K562 (cell line): Measurements from ENCODE around the gene KLHDC10. TPM values are rescaled to one million over a fixed set of nuclear protein-coding genes. Genes with fewer than 3 reads are reported as not detected.

Source experiments
- CC2D1A ChIP-seq: fragments of 450-650 bp; IDR thresholded peaks from 2 replicates; pipeline ENCODE4 v1.6.1; 2017; ENCODE audit warnings: mild to moderate bottlenecking
- ETS2 ChIP-seq: IDR thresholded peaks from 2 replicates; pipeline ENCODE4 v1.6.1; 2016; ENCODE audit warnings: borderline replicate concordance, missing genetic modification characterization, mild to moderate bottlenecking, moderate library complexity, missing compliant biosample characterization; ENCODE audit not compliant: poor library complexity, severe bottlenecking
- FOXK2 ChIP-seq, 2 experiments: fragments of 450-650 bp; IDR thresholded peaks in 1 of 2; conservative IDR thresholded peaks in 1 of 2; 2 replicates each; pipeline ENCODE4 v1.6.1; 2016; ENCODE audit warnings: low read depth in 2 of 2, mild to moderate bottlenecking in 1 of 2
- ID3 ChIP-seq, 2 experiments: fragments of 250-450 bp in 1 of 2; fragments of 450-650 bp in 1 of 2; sonication (Bioruptor Pico) in 1 of 2; IDR thresholded peaks; 2 replicates each; pipeline versions ENCODE4 v1.6.1 to v1.8.0; 2016 to 2021; ENCODE audit warnings: mild to moderate bottlenecking in 2 of 2, moderate library complexity in 2 of 2, missing compliant biosample characterization in 1 of 2, missing genetic modification characterization in 1 of 2
- IFI16 ChIP-seq: fragments of 250-450 bp; sonication (Bioruptor Pico); IDR thresholded peaks from 2 replicates; pipeline ENCODE4 v2.1.2; 2022; ENCODE audit warnings: mild to moderate bottlenecking, inconsistent platforms
- MAFG ChIP-seq: fragments of 450-650 bp; conservative IDR thresholded peaks from 2 replicates; pipeline ENCODE4 v1.6.1; 2016; ENCODE audit warnings: missing genetic modification characterization, missing compliant biosample characterization
- MLLT1 ChIP-seq, 2 experiments: fragments of 450-650 bp; IDR thresholded peaks; 2 replicates each; pipeline ENCODE4 v1.6.1; 2016
- OTX1 ChIP-seq: fragments of 450-650 bp; formaldehyde crosslinking; IDR thresholded peaks from 2 replicates; pipeline ENCODE4 v1.4.0; 2022; ENCODE audit warnings: mild to moderate bottlenecking
- POLR2AphosphoS2 ChIP-seq: IDR thresholded peaks from 2 replicates; pipeline ENCODE4 v1.6.1; 2012; ENCODE audit warnings: low read length, improper control_type of control experiment
- POLR3G ChIP-seq: IDR thresholded peaks from 2 replicates; pipeline ENCODE4 v1.6.1; 2011; ENCODE audit not compliant: insufficient read length, insufficient replicate concordance; ENCODE audit errors: extremely low read depth
- PPARD ChIP-seq: fragments of 250-450 bp; sonication (Bioruptor Pico); IDR thresholded peaks from 2 replicates; pipeline ENCODE4 v1.8.0; 2022; ENCODE audit warnings: inconsistent platforms, mild to moderate bottlenecking, moderate library complexity
- SIN3A ChIP-seq, 2 experiments: fragments of 150-350 bp in 1 of 2; IDR thresholded peaks; 2 replicates each; pipeline ENCODE4 v1.6.1; 2011 to 2016; ENCODE audit warnings: borderline replicate concordance in 2 of 2, low read depth in 2 of 2, low read length in 2 of 2, mild to moderate bottlenecking in 2 of 2, moderate library complexity in 2 of 2; ENCODE audit not compliant: control insufficient read depth in 1 of 2
- SIRT6 ChIP-seq: IDR thresholded peaks from one replicate; pipeline ENCODE4 v1.6.1; 2012; ENCODE audit warnings: low read depth, mild to moderate bottlenecking, control low read depth, inconsistent platforms, low read length, moderate library complexity
- SRSF9 ChIP-seq: fragments of 200-400 bp; formaldehyde crosslinking; IDR thresholded peaks from 2 replicates; pipeline ENCODE4 v1.6.1; 2017; ENCODE audit warnings: low read depth, low read length, borderline replicate concordance
- XRCC3 ChIP-seq: fragments of 450-650 bp; IDR thresholded peaks from 2 replicates; pipeline ENCODE4 v1.6.1; 2017; ENCODE audit warnings: mild to moderate bottlenecking, moderate library complexity
- ZBTB33 ChIP-seq: sonication (generic); formaldehyde crosslinking; IDR thresholded peaks from 2 replicates; pipeline ENCODE4 v1.8.1; 2023; ENCODE audit warnings: mild to moderate bottlenecking, missing genetic modification reagents
- ZNF354B ChIP-seq: fragments of 250-450 bp; sonication (Bioruptor Pico); IDR thresholded peaks from 2 replicates; pipeline ENCODE4 v1.4.0; 2020
- ZNF408 ChIP-seq: fragments of 250-450 bp; sonication (Bioruptor Pico); IDR thresholded peaks from 2 replicates; pipeline ENCODE4 v1.4.0; 2020; ENCODE audit warnings: low read depth, mild to moderate bottlenecking, moderate library complexity
- ZNF445 ChIP-seq: fragments of 250-450 bp; sonication (Bioruptor Pico); IDR thresholded peaks from 2 replicates; pipeline ENCODE4 v1.4.0; 2020; ENCODE audit warnings: low read depth, mild to moderate bottlenecking, moderate library complexity
- polyA plus RNA-seq, 8 experiments: library from polyadenylated mRNA; depleted of rRNA in 4 of 8; stranded (reverse) in 5 of 8; unstranded in 3 of 8; fragments of >200 nt; fragmentation: Nextera tagmentation in 2 of 8; fragmentation: Illumina TruSeq in 1 of 8; extraction: Ambion mirVana in 2 of 8; extraction: Trizol in 1 of 8; gene quantifications; 2 replicates each; pipeline versions ENCODE4 v1.2.1 to v1.2.3, GENCODE V29; 2011 to 2014; ENCODE audit warnings: inconsistent platforms in 1 of 8, missing spikeins in 1 of 8
- total RNA-seq, 7 experiments: library from RNA; depleted of rRNA in 6 of 7; stranded (reverse); fragments of >200 nt in 6 of 7; fragmentation: Illumina TruSeq in 2 of 7; extraction: Trizol in 2 of 7; gene quantifications; 2 replicates each; pipeline versions ENCODE4 v1.2.1 to v1.2.3, GENCODE V29; 2011 to 2021; ENCODE audit warnings: low replicate concordance in 1 of 7

Gene KLHDC10
- total and polyA plus RNA-seq, 9 of the 15 experiments (the other 6 are each of a cell fraction or from before 2014, with no cell fraction given) = 9.8 to 80.5 (median 31.4) TPM

- TF ChIP-seq ZBTB33 (CRISPR knock-in tag) (peak; percentile 88), ID3 (CRISPR knock-in tag; IDR thresholded peaks at IDR 0.05) (no peak), ID3 (tag; IDR thresholded peaks at IDR 0.05) (no peak), ETS2 (no peak), POLR2AphosphoS2 (no peak), SRSF9 (no peak), SIRT6 (no peak), CC2D1A (no peak), PPARD (CRISPR knock-in tag) (no peak), MAFG (tag) (no peak), ZNF445 (CRISPR knock-in tag) (no peak), SIN3A (IDR thresholded peaks at IDR 0.05; ENCODE audit: borderline replicate concordance in 2 of 2, control insufficient read depth in 1 of 2, low read depth in 2 of 2, low read length in 2 of 2) (no peak), FOXK2 (conservative IDR thresholded peaks at IDR 0.05 in 1 of 2, IDR thresholded peaks at IDR 0.05 in 1 of 2; ENCODE audit: low read depth in 2 of 2) (no peak), ZNF408 (CRISPR knock-in tag) (no peak), POLR3G (no peak), ZNF354B (CRISPR knock-in tag) (no peak), MLLT1 (IDR thresholded peaks at IDR 0.05) (peak in 1 of 2 experiments; percentile 13; a peak in 1 of 4 replicates), IFI16 (CRISPR knock-in tag) (no peak), XRCC3 (no peak), OTX1 (CRISPR knock-in tag) (no peak)
Observed at GRCh38 chr7:130140551-130141160, 70.3 kb downstream of the KLHDC10 start (continued).
